Measurements from ENCODE around the gene HSPBP1. TPM values are rescaled to one million over a fixed set of nuclear protein-coding genes. Genes with fewer than 3 reads are reported as not detected.

The HSPBP1 gene
- total and polyA plus RNA-seq, 9 of the 15 experiments (the other 6 are each of a cell fraction or from before 2014, with no cell fraction given): 0.83 to 81.3 (median 21.8) TPM

- TF ChIP-seq ID3 (CRISPR knock-in tag; IDR thresholded peaks at IDR 0.05) (no peak), ID3 (tag; IDR thresholded peaks at IDR 0.05) (peak; percentile 79), RFX7 (CRISPR knock-in tag; IDR thresholded peaks at IDR 0.05) (no peak), U2AF1 (optimal IDR thresholded peaks at IDR 0.05; ENCODE audit: low read depth, low read length) (no peak), TCF7L2 (IDR thresholded peaks at IDR 0.05; ENCODE audit: low read depth, low read length) (no peak), RBM25 (IDR thresholded peaks at IDR 0.05; ENCODE audit: low read depth, low read length, severe bottlenecking) (no peak), ZKSCAN8 (CRISPR knock-in tag; IDR thresholded peaks at IDR 0.05) (no peak; the same call in 1 of the 2 replicates), NCOA2 (IDR thresholded peaks at IDR 0.05; ENCODE audit: partially characterized antibody in 2 of 2) (no peak), ZNF668 (CRISPR knock-in tag; IDR thresholded peaks at IDR 0.05) (peak; percentile 27; the same call in 1 of the 2 replicates), POLR2AphosphoS5 (IDR thresholded peaks at IDR 0.05; ENCODE audit: control insufficient read depth, insufficient read depth, low read depth, low read length) (peak; percentile 75), SMAD2 (IDR thresholded peaks at IDR 0.05; ENCODE audit: low read depth, low read length) (no peak), NR2C2 (CRISPR knock-in tag; IDR thresholded peaks at IDR 0.05) (peak; percentile 82), NR2C2 (tag; IDR thresholded peaks at IDR 0.05) (no peak; the same call in 1 of the 2 replicates), RNF219 (CRISPR knock-in tag; IDR thresholded peaks at IDR 0.05) (no peak), CLOCK (CRISPR knock-in tag; IDR thresholded peaks at IDR 0.05; ENCODE audit: borderline replicate concordance) (no peak), CAMTA2 (CRISPR knock-in tag; conservative IDR thresholded peaks at IDR 0.05) (no peak), ELF2 (CRISPR knock-in tag; IDR thresholded peaks at IDR 0.05) (peak; percentile 93), NKRF (IDR thresholded peaks at IDR 0.05; ENCODE audit: borderline replicate concordance) (peak; percentile 96), SAFB (IDR thresholded peaks at IDR 0.05; ENCODE audit: borderline replicate concordance, low read depth, low read length) (no peak), MAZ (CRISPR knock-in tag; conservative IDR thresholded peaks at IDR 0.05 in 1 of 2, IDR thresholded peaks at IDR 0.05 in 1 of 2) (peak; percentile 36 to 63; a peak in 3 of 4 replicates)
Measured at GRCh38 chr19:55216461-55217198, 63.3 kb downstream of the HSPBP1 start (continued).
